IMR-90 (cell line): ENCODE data around the gene TEDC2. TPM values are rescaled to one million over a fixed set of nuclear protein-coding genes. Genes with fewer than 3 reads are reported as not detected.

ENCODE experiments used
- ATAC-seq: fragments of 200-7000 bp; cut with Tn5 transposase; 2 replicates; pipeline ENCODE4 v1.9.1; 2020; ENCODE audit warnings: low read depth, mild to moderate bottlenecking, moderate library complexity
- BruUV-seq: library from RNA; stranded (reverse); fragments of 400-500 nt; replicated peaks from 2 replicates; lab custom pipeline; 2021; lab: Mats Ljungman, UMichigan
- CTCF ChIA-PET: fragments of 300-600 bp; formaldehyde crosslinking; extraction: SDS; loops from one replicate; lab custom pipeline; 2021; ENCODE audit warnings: antibody characterized with exemption; lab: Yijun Ruan, JAX
- POLR2A ChIA-PET: fragments of 300-600 bp; sonication (Branson Sonifier 250); formaldehyde crosslinking; loops from one replicate; lab custom pipeline; 2022; ENCODE audit warnings: antibody characterized with exemption; ENCODE audit not compliant: unreplicated experiment; lab: Charles Lee
- DNase-seq: peaks from one replicate; pipeline ENCODE4 v3.0.0; 2013
- H2AFZ ChIP-seq: replicated peaks from 2 replicates; pipeline ENCODE3; 2013; ENCODE audit warnings: low read length, mild to moderate bottlenecking; ENCODE audit not compliant: poor library complexity
- H2AK5ac ChIP-seq: 2 replicates; pipeline ENCODE4 v1.6.1; 2013; ENCODE audit warnings: low read depth, low read length, inconsistent platforms
- H2AK9ac ChIP-seq: replicated peaks from 2 replicates; pipeline ENCODE3; 2013; ENCODE audit warnings: mild to moderate bottlenecking, low read depth, low read length, moderate library complexity; ENCODE audit not compliant: poor library complexity
- H2BK120ac ChIP-seq: 2 replicates; pipeline ENCODE4 v1.6.1; 2013; ENCODE audit warnings: low read depth, low read length, inconsistent platforms
- H2BK15ac ChIP-seq: 3 replicates; pipeline ENCODE4 v1.6.1; 2013; ENCODE audit warnings: low read depth, low read length, inconsistent platforms
- H2BK20ac ChIP-seq: 2 replicates; pipeline ENCODE4 v1.6.1; 2013; ENCODE audit warnings: low read depth, mild to moderate bottlenecking, inconsistent platforms, low read length, moderate library complexity
- H2BK5ac ChIP-seq: 2 replicates; pipeline ENCODE4 v1.6.1; 2013; ENCODE audit warnings: mild to moderate bottlenecking, low read depth, low read length, inconsistent platforms; ENCODE audit not compliant: poor library complexity, severe bottlenecking
- H3K14ac ChIP-seq: replicated peaks from 2 replicates; pipeline ENCODE4 v1.6.1; 2013; ENCODE audit warnings: low read depth, low read length, inconsistent platforms
- H3K18ac ChIP-seq: 2 replicates; pipeline ENCODE4 v1.6.1; 2013; ENCODE audit warnings: low read depth, low read length, control low read depth
- H3K23ac ChIP-seq: 2 replicates; pipeline ENCODE4 v1.6.1; 2013; ENCODE audit warnings: low read depth, low read length, inconsistent platforms
- H3K27ac ChIP-seq: 2 replicates; pipeline ENCODE4 v1.5.1; 2013; ENCODE audit warnings: mild to moderate bottlenecking, control low read depth, low read length; ENCODE audit not compliant: insufficient read depth
- H3K27me3 ChIP-seq: 2 replicates; pipeline ENCODE4 v1.6.1; 2013; ENCODE audit warnings: low read length; ENCODE audit not compliant: control insufficient read depth, insufficient read depth
- H3K36me3 ChIP-seq: 2 replicates; pipeline ENCODE4 v1.6.1; 2013; ENCODE audit warnings: low read length, mixed read lengths; ENCODE audit not compliant: control insufficient read depth, insufficient read depth
- H3K4ac ChIP-seq: 2 replicates; pipeline ENCODE4 v1.6.1; 2013; ENCODE audit warnings: low read depth, low read length, inconsistent platforms
- H3K4me1 ChIP-seq: 2 replicates; pipeline ENCODE4 v1.6.1; 2013; ENCODE audit warnings: low read length, mixed read lengths; ENCODE audit not compliant: control insufficient read depth, insufficient read depth
- H3K4me2 ChIP-seq: 2 replicates; pipeline ENCODE4 v1.6.1; 2013; ENCODE audit warnings: low read depth, mild to moderate bottlenecking, control low read depth, low read length, moderate library complexity
- H3K4me3 ChIP-seq: 2 replicates; pipeline ENCODE4 v1.5.1; 2013; ENCODE audit warnings: low read depth, mild to moderate bottlenecking, control low read depth, low read length, moderate library complexity; ENCODE audit not compliant: insufficient read depth
- H3K56ac ChIP-seq: 2 replicates; pipeline ENCODE4 v1.6.1; 2013; ENCODE audit warnings: low read length, inconsistent platforms; ENCODE audit not compliant: insufficient read depth; ENCODE audit errors: extremely low read depth
- H3K79me1 ChIP-seq, 2 experiments: 2 replicates each; pipeline ENCODE4 v1.6.1; 2013; ENCODE audit warnings: low read length in 2 of 2, inconsistent platforms in 1 of 2, low read depth in 1 of 2
- H3K9ac ChIP-seq: 2 replicates; pipeline ENCODE4 v1.6.1; 2013; ENCODE audit warnings: low read depth, low read length, control low read depth
- H3K9me1 ChIP-seq: 2 replicates; pipeline ENCODE4 v1.6.1; 2013; ENCODE audit warnings: low read length, inconsistent platforms; ENCODE audit not compliant: insufficient read depth
- H3K9me3 ChIP-seq: 2 replicates; pipeline ENCODE4 v1.6.1; 2013; ENCODE audit warnings: low read length; ENCODE audit not compliant: control insufficient read depth, insufficient read depth
- H4K20me1 ChIP-seq: 2 replicates; pipeline ENCODE4 v1.6.1; 2013; ENCODE audit warnings: low read length, inconsistent platforms; ENCODE audit not compliant: insufficient read depth
- H4K5ac ChIP-seq: 2 replicates; pipeline ENCODE4 v1.6.1; 2013; ENCODE audit warnings: mild to moderate bottlenecking, low read depth, low read length, control low read depth
- H4K8ac ChIP-seq, 2 experiments: 2 replicates each; pipeline ENCODE4 v1.6.1; 2013; ENCODE audit warnings: low read depth in 2 of 2, low read length in 2 of 2, control low read depth in 1 of 2, inconsistent platforms in 1 of 2
- H4K91ac ChIP-seq: 2 replicates; pipeline ENCODE4 v1.6.1; 2013; ENCODE audit warnings: low read depth, low read length, inconsistent platforms; ENCODE audit not compliant: insufficient read depth
- MAFK ChIP-seq: IDR thresholded peaks from 2 replicates; pipeline ENCODE4 v1.6.1; 2012; ENCODE audit warnings: low read depth, low read length, improper control_type of control experiment
- MXI1 ChIP-seq: IDR thresholded peaks from 2 replicates; pipeline ENCODE4 v1.6.1; 2012; ENCODE audit warnings: low read depth, mild to moderate bottlenecking, low read length, moderate library complexity, borderline replicate concordance
- NFE2L2 ChIP-seq: fragments of 150-350 bp; IDR thresholded peaks from 2 replicates; pipeline ENCODE4 v1.6.1; 2016; ENCODE audit warnings: low read depth, mild to moderate bottlenecking, low read length
- WGBS, 2 experiments: methylation state at CpG; one replicate each; pipeline versions ENCODE4 v1.1.5 to v1.1.7; 2013; ENCODE audit warnings: missing lambda C conversion rate in 2 of 2; ENCODE audit not compliant: insufficient read length in 1 of 2; ENCODE audit errors: extremely low coverage in 2 of 2; 5-methylcytosine and 5-hydroxymethylcytosine counted together
- dilution Hi-C: fragments of 300-500 bp; cut with HindIII; formaldehyde crosslinking; loops from one replicate; pipeline ENCODE4 v1.14.3; 2018; ENCODE audit warnings: low sequenced_read_pairs; ENCODE audit not compliant: unreplicated experiment
- in situ Hi-C: fragments of 300-500 bp; cut with MboI; formaldehyde crosslinking; loops from 3 replicates; pipeline ENCODE4 v1.14.3; 2019; ENCODE audit warnings: low sequenced_read_pairs, inconsistent platforms, mixed read lengths
- intact Hi-C: fragments of 100-400 bp; cut with micrococcal nuclease; formaldehyde crosslinking; loops from 2 replicates; pipeline ENCODE4 v1.10.0; 2022
- polyA plus RNA-seq, 3 experiments: library from polyadenylated mRNA; depleted of rRNA; stranded (reverse); fragments of >200 nt; gene quantifications; 2 replicates each; pipeline ENCODE4 v1.2.3, GENCODE V29; 2012; ENCODE audit warnings: low replicate concordance in 1 of 3
- total RNA-seq: library from RNA; depleted of rRNA; stranded (reverse); fragments of >200 nt; gene quantifications from 2 replicates; pipeline ENCODE4 v1.2.3, GENCODE V29; 2012
- TF ChIP-seq, protein P1 (sequence below): fragments of 150-350 bp; IDR thresholded peaks from 2 replicates; pipeline ENCODE4 v1.6.1; 2017; ENCODE audit warnings: mild to moderate bottlenecking, antibody characterized with exemption, low read length, low read depth

The TEDC2 gene
- total and polyA plus RNA-seq, 2 of the 4 experiments (the other 2 are of a cell fraction), result 3.6 to 7.3 TPM

DNA sequence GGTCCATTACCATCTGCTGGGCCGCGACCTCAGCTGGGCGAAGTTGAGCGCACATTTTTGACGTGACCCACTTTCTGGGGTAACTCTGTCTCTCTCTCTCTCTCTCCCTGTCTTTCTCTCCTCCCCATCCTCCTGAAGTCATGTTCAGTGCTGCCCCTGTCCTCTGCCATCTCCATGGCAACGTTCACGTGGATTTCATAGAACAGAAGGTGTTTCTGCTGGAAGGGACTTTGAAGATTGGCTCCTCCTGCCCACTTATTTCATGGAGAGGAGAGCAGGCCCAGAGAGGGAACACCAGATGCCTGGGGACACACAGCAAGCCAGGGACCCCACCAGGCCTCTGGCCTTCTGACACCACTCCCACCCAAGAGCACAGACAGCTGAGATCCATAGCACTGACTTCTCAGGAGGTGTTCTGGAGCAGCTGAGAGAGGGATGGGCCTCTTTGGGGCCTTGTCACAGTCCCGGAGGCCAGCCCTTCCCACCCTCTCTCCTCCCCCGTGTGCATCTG, 34.8 kb upstream of the TEDC2 start (continued):
- TF ChIP-seq, protein P1, sequence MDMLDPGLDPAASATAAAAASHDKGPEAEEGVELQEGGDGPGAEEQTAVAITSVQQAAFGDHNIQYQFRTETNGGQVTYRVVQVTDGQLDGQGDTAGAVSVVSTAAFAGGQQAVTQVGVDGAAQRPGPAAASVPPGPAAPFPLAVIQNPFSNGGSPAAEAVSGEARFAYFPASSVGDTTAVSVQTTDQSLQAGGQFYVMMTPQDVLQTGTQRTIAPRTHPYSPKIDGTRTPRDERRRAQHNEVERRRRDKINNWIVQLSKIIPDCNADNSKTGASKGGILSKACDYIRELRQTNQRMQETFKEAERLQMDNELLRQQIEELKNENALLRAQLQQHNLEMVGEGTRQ, result no peak
- no peak for TF ChIP-seq MAFK

- no peak overlapping the region for H2BK15ac ChIP-seq
- no peak overlapping the region for H2BK20ac ChIP-seq
- H3K23ac ChIP-seq, result no peak overlapping the region
- in situ Hi-C loops (loop anchor here (10.0 kb wide), 1 partner anchor 151 kb away; no protein-coding TSS in a partner anchor), intact Hi-C loops (no loop called here), dilution Hi-C loops (no loop called here)
- H4K91ac ChIP-seq, result no peak overlapping the region
- no peaks in the 10 kb centered on the region for H3K9me3 ChIP-seq
- no peaks in the 10 kb centered on the region for H3K36me3 ChIP-seq
- no peak overlapping the region for H3K9ac ChIP-seq
- H3K4me2 ChIP-seq, result no peak overlapping the region
- no peak overlapping the region for H2BK120ac ChIP-seq
- ATAC-seq (no peak), DNase-seq (no peak)
- no peak overlapping the region for H3K4ac ChIP-seq
- BruUV-seq, result no TSS peak
- no peak overlapping the region for H3K27ac ChIP-seq
- H3K14ac ChIP-seq, result no peak overlapping the region
- H3K9me1 ChIP-seq, result peaks cover 15% of the 10 kb centered on the region
- H3K18ac ChIP-seq, result no peak overlapping the region
- H3K56ac ChIP-seq, result no peak overlapping the region
- no peak overlapping the region for H2BK5ac ChIP-seq
- H2AK9ac ChIP-seq, result no peak overlapping the region
- WGBS, 2 experiments, result 100% methylated on average over 6 of the region's 13 CpGs; no CpG with 5 or more reads in 1 of the 2 experiments
- peaks cover 18 to 27% of the 10 kb centered on the region in 2 experiments for H3K79me1 ChIP-seq
- H4K8ac ChIP-seq, result no peak overlapping the region
- no peak overlapping the region for H4K5ac ChIP-seq
- ChIA-PET CTCF (no interaction called here), POLR2A (no interaction called here)
- H3K4me1 ChIP-seq, result peaks cover 4% of the 10 kb centered on the region
- H3K27me3 ChIP-seq, result no peaks in the 10 kb centered on the region; the same call in 1 of the 2 replicates
- H2AFZ ChIP-seq, result no peak overlapping the region
- no peak overlapping the region for H2AK5ac ChIP-seq
- no peak overlapping the region for H3K4me3 ChIP-seq
- TF ChIP-seq NFE2L2 (no peak), MXI1 (no peak)
- H4K20me1 ChIP-seq, result no peaks in the 10 kb centered on the region
These were observed 34.0 kb upstream of the TEDC2 start for GRCh38 chr16:2425825-2426430.
